Smooth muscle cell (in vitro differentiated cells): ENCODE measurements around the gene MSRB1. TPM values are rescaled to one million over a fixed set of nuclear protein-coding genes. Genes with fewer than 3 reads are reported as not detected.

ENCODE experiments used
- DNase-seq: peaks from one replicate; lab custom pipeline; 2025; ENCODE audit not compliant: unreplicated experiment; lab: John Stamatoyannopoulos, UW
- H2AFZ ChIP-seq: fragments of 200-600 bp; sonication (generic); 2 replicates; pipeline ENCODE4 v1.6.0; 2016; ENCODE audit warnings: antibody characterized with exemption, low read depth, mild to moderate bottlenecking
- H3F3A ChIP-seq: fragments of 200-600 bp; sonication (generic); 2 replicates; pipeline ENCODE4 v1.6.0; 2017; ENCODE audit warnings: antibody characterized with exemption, low read depth
- H3K27ac ChIP-seq: fragments of 200-600 bp; sonication (generic); 2 replicates; pipeline ENCODE4 v1.5.1; 2016; ENCODE audit warnings: low read depth, mild to moderate bottlenecking
- H3K27me3 ChIP-seq: fragments of 200-600 bp; sonication (generic); 2 replicates; pipeline ENCODE4 v1.6.1; 2016; ENCODE audit warnings: low read depth, mild to moderate bottlenecking
- H3K36me3 ChIP-seq: fragments of 200-600 bp; sonication (generic); 2 replicates; pipeline ENCODE4 v1.5.1; 2016; ENCODE audit warnings: low read depth
- H3K4me1 ChIP-seq: fragments of 200-600 bp; sonication (generic); 2 replicates; pipeline ENCODE4 v1.5.1; 2016; ENCODE audit warnings: low read depth
- H3K4me2 ChIP-seq: fragments of 200-600 bp; sonication (generic); 2 replicates; pipeline ENCODE4 v1.6.0; 2016; ENCODE audit warnings: mild to moderate bottlenecking
- H3K4me3 ChIP-seq: fragments of 200-600 bp; sonication (generic); 2 replicates; pipeline ENCODE4 v1.5.1; 2016; ENCODE audit warnings: mild to moderate bottlenecking
- H3K79me2 ChIP-seq: fragments of 200-600 bp; sonication (generic); 2 replicates; pipeline ENCODE4 v1.6.0; 2016; ENCODE audit warnings: low read depth, mild to moderate bottlenecking
- H3K9ac ChIP-seq: fragments of 200-600 bp; sonication (generic); 2 replicates; pipeline ENCODE4 v1.6.0; 2016; ENCODE audit warnings: low read depth
- H3K9me3 ChIP-seq: fragments of 200-600 bp; sonication (generic); replicated peaks from 2 replicates; pipeline ENCODE4 v1.5.1; 2016; ENCODE audit warnings: low read depth
- H4K20me1 ChIP-seq: fragments of 200-600 bp; sonication (generic); 2 replicates; pipeline ENCODE4 v1.6.0; 2016; ENCODE audit warnings: low read depth
- CTCF ChIP-seq: fragments of 200-600 bp; sonication (generic); IDR thresholded peaks from 2 replicates; pipeline ENCODE4 v1.5.1; 2017; ENCODE audit warnings: borderline replicate concordance, mild to moderate bottlenecking, antibody characterized with exemption; ENCODE audit not compliant: insufficient read depth, poor library complexity, severe bottlenecking
- WGBS: methylation state at CpG from one replicate; pipeline ENCODE4 v1.1.7; 2016; ENCODE audit warnings: low lambda C conversion rate; 5-methylcytosine and 5-hydroxymethylcytosine counted together
- polyA plus RNA-seq: library from polyadenylated mRNA; unstranded; fragments of >200 nt; fragmentation: Nextera tagmentation; extraction: Ambion mirVana; gene quantifications from 2 replicates; pipeline ENCODE4 v1.2.1, GENCODE V29; 2016
- total RNA-seq: library from RNA; depleted of rRNA; stranded (reverse); fragments of >200 nt; gene quantifications from 2 replicates; pipeline ENCODE4 v1.2.3, GENCODE V29; 2014

MSRB1 gene
- total and polyA plus RNA-seq, 2 experiments from 2014 or later: 9.9 to 21.8 TPM

- Histone ChIP-seq H3K79me2 (peaks cover 48% of the 10 kb centered on the region), H3K27me3 (no peaks in the 10 kb centered on the region), H3K4me3 (no peak overlapping the region), H3K36me3 (no peaks in the 10 kb centered on the region), H3K4me1 (peaks cover 25% of the 10 kb centered on the region), H3K27ac (no peak overlapping the region), H3K9ac (no peak overlapping the region), H2AFZ (no peak overlapping the region), H3K9me3 (no peaks in the 10 kb centered on the region), H3F3A (peaks cover 30% of the 10 kb centered on the region), H4K20me1 (peaks cover 38% of the 10 kb centered on the region), H3K4me2 (no peak overlapping the region)
- 76% methylated on average over 6 of the region's 6 CpGs for WGBS
- no peak for DNase-seq
- TF ChIP-seq CTCF: no peak
These were observed 18.7 kb upstream of the MSRB1 start for GRCh38 chr16:1961651-1962067.

GRCh38 chr16:1960665-1961630 is 17.9 kb upstream of the MSRB1 start:
- Histone ChIP-seq H3K4me1 (peaks cover 22% of the 10 kb centered on the region), H3F3A (peaks cover 30% of the 10 kb centered on the region), H3K79me2 (peaks cover 43% of the 10 kb centered on the region), H3K4me2 (peak overlapping the region; percentile 99), H2AFZ (no peak overlapping the region), H3K27me3 (no peaks in the 10 kb centered on the region), H3K4me3 (peak overlapping the region; percentile 86), H4K20me1 (peaks cover 38% of the 10 kb centered on the region), H3K36me3 (no peaks in the 10 kb centered on the region), H3K9ac (no peak overlapping the region), H3K27ac (peak overlapping the region; percentile 38), H3K9me3 (no peaks in the 10 kb centered on the region)
- WGBS: 50% methylated on average over 20 of the region's 20 CpGs
- TF ChIP-seq CTCF: no peak
- no peak for DNase-seq

GRCh38 chr16:1959269-1960039 is 16.5 kb upstream of the MSRB1 start, which contains the start of gene NDUFB10:
TSS of gene NDUFB10 (plus strand) at chr16:1959538. CDS start at chr16:1959625, 87 bp downstream.
- H3F3A ChIP-seq: peaks cover 30% of the 10 kb centered on the region

More at GRCh38 chr16:1959269-1960039, 16.5 kb upstream of the MSRB1 start, which contains the start of gene NDUFB10:
- H3K4me1 ChIP-seq: peaks cover 17% of the 10 kb centered on the region
- no peaks in the 10 kb centered on the region for H3K9me3 ChIP-seq
- peak within 1 kb of the TSS; percentile 89 for H3K9ac ChIP-seq
- peak; percentile 53 for TF ChIP-seq CTCF
- peak within 1 kb of the TSS; percentile 99 for H3K4me2 ChIP-seq
- no peaks in the 10 kb centered on the region for H3K36me3 ChIP-seq
- H3K27ac ChIP-seq: peak within 1 kb of the TSS; percentile 25
- DNase-seq: peak; percentile 72
- H3K4me3 ChIP-seq: peak within 1 kb of the TSS; percentile 86
- no peaks in the 10 kb centered on the region for H3K27me3 ChIP-seq
- peaks cover 37% of the 10 kb centered on the region for H4K20me1 ChIP-seq
- H3K79me2 ChIP-seq: peaks cover 31% of the 10 kb centered on the region
- H2AFZ ChIP-seq: peak within 1 kb of the TSS; percentile 67
- under 1% methylated on average over 61 of the region's 79 CpGs for WGBS
